ENCODE data around the gene CORO7. TPM values are rescaled to one million over a fixed set of nuclear protein-coding genes. Genes with fewer than 3 reads are reported as not detected.

CORO7 gene
- total RNA-seq, 1 donor, result 9.9 TPM

- no peak for TF ChIP-seq CTCF (IDR thresholded peaks at IDR 0.05; ENCODE audit: insufficient read depth, low read depth, low read length)
- DNase-seq (ENCODE audit: low read depth), result no peak
- H3K4me3 ChIP-seq (ENCODE audit: low read depth, low read length), result no peak overlapping the region
Measured at GRCh38 chr16:4454623-4455022, 38.2 kb upstream of the CORO7 start.

- no peak for TF ChIP-seq CTCF (IDR thresholded peaks at IDR 0.05; ENCODE audit: insufficient read depth, low read depth, low read length)
- H3K4me3 ChIP-seq (ENCODE audit: low read depth, low read length), result no peak overlapping the region
- no peak for DNase-seq (ENCODE audit: low read depth)
Measured at GRCh38 chr16:4452674-4453073, 36.3 kb upstream of the CORO7 start.

- TF ChIP-seq CTCF (IDR thresholded peaks at IDR 0.05; ENCODE audit: insufficient read depth, low read depth, low read length), result no peak
- H3K4me3 ChIP-seq (ENCODE audit: low read depth, low read length), result no peak overlapping the region
- peak; percentile 35 for DNase-seq (ENCODE audit: low read depth)
Measured at GRCh38 chr16:4450931-4451519, 34.6 kb upstream of the CORO7 start.

GRCh38 chr16:4450430-4450829 lies 34.0 kb upstream of the CORO7 start:
- no peak for TF ChIP-seq CTCF (IDR thresholded peaks at IDR 0.05; ENCODE audit: insufficient read depth, low read depth, low read length)
- DNase-seq (ENCODE audit: low read depth), result no peak
- H3K4me3 ChIP-seq (ENCODE audit: low read depth, low read length), result no peak overlapping the region

- TF ChIP-seq CTCF (IDR thresholded peaks at IDR 0.05; ENCODE audit: insufficient read depth, low read depth, low read length), result no peak
- H3K4me3 ChIP-seq (ENCODE audit: low read depth, low read length), result no peak overlapping the region
- no peak for DNase-seq (ENCODE audit: low read depth)
Measured at GRCh38 chr16:4443986-4444385, 27.6 kb upstream of the CORO7 start.

- H3K4me3 ChIP-seq (ENCODE audit: low read depth, low read length), result no peak overlapping the region
- no peak for TF ChIP-seq CTCF (IDR thresholded peaks at IDR 0.05; ENCODE audit: insufficient read depth, low read depth, low read length)
- no peak for DNase-seq (ENCODE audit: low read depth)
Measured at GRCh38 chr16:4443271-4443670, 26.9 kb upstream of the CORO7 start.

GRCh38 chr16:4442371-4442770 lies 26.0 kb upstream of the CORO7 start:
- DNase-seq (ENCODE audit: low read depth), result no peak
- no peak overlapping the region for H3K4me3 ChIP-seq (ENCODE audit: low read depth, low read length)
- TF ChIP-seq CTCF (IDR thresholded peaks at IDR 0.05; ENCODE audit: insufficient read depth, low read depth, low read length), result no peak
